Retinal pigment epithelial cell (primary cell): Measurements from ENCODE around the gene NFASC.

Experiments used
- DNase-seq: peaks from one replicate; pipeline ENCODE4 v3.0.0-alpha.2; 2010; ENCODE audit warnings: low read depth
- H3K4me3 ChIP-seq: 2 replicates; pipeline ENCODE4 v1.5.1; 2011; ENCODE audit warnings: mild to moderate bottlenecking, low read length, control low read depth, moderate library complexity
- CTCF ChIP-seq: conservative IDR thresholded peaks from 2 replicates; pipeline ENCODE4 v1.5.1; 2011; ENCODE audit warnings: low read depth, low read length, control low read depth, inconsistent platforms

Gene NFASC

GRCh38 chr1:205028924-205029323, 158.3 kb downstream of the NFASC start:
- TF ChIP-seq CTCF: no peak
- H3K4me3 ChIP-seq: no peak overlapping the region
- DNase-seq: no peak

- DNase-seq: no peak
- no peak overlapping the region for H3K4me3 ChIP-seq
- TF ChIP-seq CTCF: no peak
These were observed 159.6 kb downstream of the NFASC start for GRCh38 chr1:205030241-205030640.

GRCh38 chr1:205030896-205031295, 160.2 kb downstream of the NFASC start:
- TF ChIP-seq CTCF: no peak
- no peak overlapping the region for H3K4me3 ChIP-seq
- DNase-seq: no peak

GRCh38 chr1:205032508-205032907, 161.8 kb downstream of the NFASC start:
- H3K4me3 ChIP-seq: no peak overlapping the region
- no peak for TF ChIP-seq CTCF
- DNase-seq: no peak

- no peak for TF ChIP-seq CTCF
- no peak for DNase-seq
- no peak overlapping the region for H3K4me3 ChIP-seq
These were observed 166.9 kb downstream of the NFASC start for GRCh38 chr1:205037539-205037938.

- no peak for TF ChIP-seq CTCF
- no peak overlapping the region for H3K4me3 ChIP-seq
- no peak for DNase-seq
These were observed 167.6 kb downstream of the NFASC start for GRCh38 chr1:205038132-205038786.

- no peak for TF ChIP-seq CTCF
- no peak for DNase-seq
- H3K4me3 ChIP-seq: no peak overlapping the region
These were observed 170.5 kb downstream of the NFASC start for GRCh38 chr1:205041001-205041715.
